ENCODE measurements around the gene ZSWIM6. TPM values are rescaled to one million over a fixed set of nuclear protein-coding genes. Genes with fewer than 3 reads are reported as not detected.

Gene ZSWIM6
- total RNA-seq (2014; rRNA removed; shearing (Covaris generic)) (6.0 and 6.6 TPM in 2 replicates), polyA plus RNA-seq (2016; fragmentation: Nextera tagmentation; extraction: Ambion mirVana) (3.8 and 3.9 TPM in 2 replicates)
- long read RNA-seq, partial matches to known transcripts = 0 of 2 reads
- long read RNA-seq, other reads (novel, unspliced or antisense) = 2 of 2 reads

- peak within 1 kb of the TSS; percentile 97 for H3K4me2 ChIP-seq
- Mint-ChIP-seq H3K9me3 (peaks cover 3% of the 10 kb centered on the region; the same call in 2 of the 3 replicates), H3K4me1 (peaks cover 43% of the 10 kb centered on the region), H3K36me3 (ENCODE audit: low read depth) (peaks cover 3% of the 10 kb centered on the region; the same call in 2 of the 3 replicates), H3K27ac (no peak within 1 kb of the TSS), H3K27me3 (ENCODE audit: insufficient read depth, low read depth, poor library complexity) (peaks cover 59% of the 10 kb centered on the region), H3K4me3 (peak within 1 kb of the TSS; percentile 85)
- ATAC-seq (peak; percentile 50), DNase-seq (ENCODE audit: low spot score) (peak; percentile 99)
- H3K27ac ChIP-seq (ENCODE audit: low read depth) = no peak within 1 kb of the TSS
- TF ChIP-seq CREB1 (CRISPR knock-in tag; IDR thresholded peaks at IDR 0.05; ENCODE audit: low read depth) = peak; percentile 94
- TF ChIP-seq POLR2AphosphoS5 (IDR thresholded peaks at IDR 0.05; ENCODE audit: low read depth) = peak; percentile 89
- TF ChIP-seq NANOG (IDR thresholded peaks at IDR 0.05; ENCODE audit: borderline replicate concordance) = no peak
- TF ChIP-seq ZNF331 (CRISPR knock-in tag; IDR thresholded peaks at IDR 0.05; ENCODE audit: low read depth) = no peak
- TF ChIP-seq EZH2phosphoT487 (IDR thresholded peaks at IDR 0.05; ENCODE audit: unreplicated experiment) = no peak
- H2AFZ ChIP-seq = peak within 1 kb of the TSS; percentile 78
- peaks cover 85% of the 10 kb centered on the region for H3K27me3 ChIP-seq (ENCODE audit: insufficient read depth)
- peak within 1 kb of the TSS; percentile 81 for H3K4me3 ChIP-seq
- H3K9me2 ChIP-seq (ENCODE audit: insufficient read depth) = no peaks in the 10 kb centered on the region
- H3F3A ChIP-seq (replicated peaks; ENCODE audit: low read depth) = 0 out of 2 replicates have a peak, but pooled peaks cover 2% of the 10 kb centered on the region
- no peaks in the 10 kb centered on the region for H3K36me3 ChIP-seq (ENCODE audit: insufficient read depth)
- H3K4me1 ChIP-seq (ENCODE audit: insufficient read depth) = peaks cover 27% of the 10 kb centered on the region
- peaks cover 34% of the 10 kb centered on the region for H4K20me1 ChIP-seq (replicated peaks; ENCODE audit: insufficient read depth)
- H3K79me2 ChIP-seq (replicated peaks; ENCODE audit: insufficient read depth) = peaks cover 29% of the 10 kb centered on the region
These were observed at the start of gene ZSWIM6 for GRCh38 chr5:61331407-61332357. ZSWIM6 (plus strand) TSS chr5:61332258; CDS start chr5:61332273, 15 bp downstream.

DNA sequence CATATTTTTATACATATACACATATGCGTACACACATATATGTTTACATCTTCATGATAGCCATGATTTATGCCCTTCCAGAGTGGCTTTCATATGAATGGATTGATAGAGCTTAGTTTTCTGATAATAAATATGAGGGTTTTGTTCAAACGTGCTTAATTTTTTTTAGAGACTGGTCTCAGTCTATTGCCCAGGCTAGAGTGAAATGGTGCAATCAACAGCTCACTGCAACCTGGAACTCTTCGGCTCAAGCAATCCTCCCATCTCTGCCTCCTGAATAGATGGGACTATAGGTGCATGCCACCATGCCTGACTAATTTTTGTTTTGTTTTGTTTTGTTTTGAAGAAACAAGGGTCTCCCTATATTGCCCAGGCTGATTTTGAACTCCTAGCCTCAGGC is 48.6 kb upstream of the ZSWIM6 start:
- H3K36me3 Mint-ChIP-seq (ENCODE audit: low read depth) = no peaks in the 10 kb centered on the region
- no peaks in the 10 kb centered on the region for H3K27me3 ChIP-seq (ENCODE audit: insufficient read depth)
- no peak for DNase-seq (ENCODE audit: low spot score)
- ATAC-seq = no peak
- H3K36me3 ChIP-seq (ENCODE audit: insufficient read depth) = no peaks in the 10 kb centered on the region
- no peaks in the 10 kb centered on the region for H3F3A ChIP-seq (replicated peaks; ENCODE audit: low read depth)
- no peaks in the 10 kb centered on the region for H3K9me3 Mint-ChIP-seq
- H3K79me2 ChIP-seq (replicated peaks; ENCODE audit: insufficient read depth) = no peaks in the 10 kb centered on the region
- H3K4me1 Mint-ChIP-seq = peaks cover 3% of the 10 kb centered on the region; the same call in 1 of the 3 replicates
- H3K27ac Mint-ChIP-seq = no peak overlapping the region
- H3K27ac ChIP-seq (ENCODE audit: low read depth) = no peak overlapping the region
- H3K4me3 ChIP-seq = no peak overlapping the region
- H3K27me3 Mint-ChIP-seq (ENCODE audit: insufficient read depth, low read depth, poor library complexity) = no peaks in the 10 kb centered on the region
- H3K4me1 ChIP-seq (ENCODE audit: insufficient read depth) = no peaks in the 10 kb centered on the region
- no peak overlapping the region for H3K4me3 Mint-ChIP-seq
- H3K4me2 ChIP-seq = no peak overlapping the region
- no peaks in the 10 kb centered on the region for H4K20me1 ChIP-seq (replicated peaks; ENCODE audit: insufficient read depth)
- no peak overlapping the region for H2AFZ ChIP-seq
- H3K9me2 ChIP-seq (ENCODE audit: insufficient read depth) = no peaks in the 10 kb centered on the region
- TF ChIP-seq, protein P1, sequence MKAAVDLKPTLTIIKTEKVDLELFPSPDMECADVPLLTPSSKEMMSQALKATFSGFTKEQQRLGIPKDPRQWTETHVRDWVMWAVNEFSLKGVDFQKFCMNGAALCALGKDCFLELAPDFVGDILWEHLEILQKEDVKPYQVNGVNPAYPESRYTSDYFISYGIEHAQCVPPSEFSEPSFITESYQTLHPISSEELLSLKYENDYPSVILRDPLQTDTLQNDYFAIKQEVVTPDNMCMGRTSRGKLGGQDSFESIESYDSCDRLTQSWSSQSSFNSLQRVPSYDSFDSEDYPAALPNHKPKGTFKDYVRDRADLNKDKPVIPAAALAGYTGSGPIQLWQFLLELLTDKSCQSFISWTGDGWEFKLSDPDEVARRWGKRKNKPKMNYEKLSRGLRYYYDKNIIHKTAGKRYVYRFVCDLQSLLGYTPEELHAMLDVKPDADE (IDR thresholded peaks at IDR 0.05) = no peak
- no peak for TF ChIP-seq NANOG (IDR thresholded peaks at IDR 0.05; ENCODE audit: borderline replicate concordance)
- TF ChIP-seq POLR2AphosphoS5 (IDR thresholded peaks at IDR 0.05; ENCODE audit: low read depth) = no peak
- TF ChIP-seq EZH2 (IDR thresholded peaks at IDR 0.05; ENCODE audit: low read depth, unreplicated experiment) = no peak
- TF ChIP-seq, protein P2, sequence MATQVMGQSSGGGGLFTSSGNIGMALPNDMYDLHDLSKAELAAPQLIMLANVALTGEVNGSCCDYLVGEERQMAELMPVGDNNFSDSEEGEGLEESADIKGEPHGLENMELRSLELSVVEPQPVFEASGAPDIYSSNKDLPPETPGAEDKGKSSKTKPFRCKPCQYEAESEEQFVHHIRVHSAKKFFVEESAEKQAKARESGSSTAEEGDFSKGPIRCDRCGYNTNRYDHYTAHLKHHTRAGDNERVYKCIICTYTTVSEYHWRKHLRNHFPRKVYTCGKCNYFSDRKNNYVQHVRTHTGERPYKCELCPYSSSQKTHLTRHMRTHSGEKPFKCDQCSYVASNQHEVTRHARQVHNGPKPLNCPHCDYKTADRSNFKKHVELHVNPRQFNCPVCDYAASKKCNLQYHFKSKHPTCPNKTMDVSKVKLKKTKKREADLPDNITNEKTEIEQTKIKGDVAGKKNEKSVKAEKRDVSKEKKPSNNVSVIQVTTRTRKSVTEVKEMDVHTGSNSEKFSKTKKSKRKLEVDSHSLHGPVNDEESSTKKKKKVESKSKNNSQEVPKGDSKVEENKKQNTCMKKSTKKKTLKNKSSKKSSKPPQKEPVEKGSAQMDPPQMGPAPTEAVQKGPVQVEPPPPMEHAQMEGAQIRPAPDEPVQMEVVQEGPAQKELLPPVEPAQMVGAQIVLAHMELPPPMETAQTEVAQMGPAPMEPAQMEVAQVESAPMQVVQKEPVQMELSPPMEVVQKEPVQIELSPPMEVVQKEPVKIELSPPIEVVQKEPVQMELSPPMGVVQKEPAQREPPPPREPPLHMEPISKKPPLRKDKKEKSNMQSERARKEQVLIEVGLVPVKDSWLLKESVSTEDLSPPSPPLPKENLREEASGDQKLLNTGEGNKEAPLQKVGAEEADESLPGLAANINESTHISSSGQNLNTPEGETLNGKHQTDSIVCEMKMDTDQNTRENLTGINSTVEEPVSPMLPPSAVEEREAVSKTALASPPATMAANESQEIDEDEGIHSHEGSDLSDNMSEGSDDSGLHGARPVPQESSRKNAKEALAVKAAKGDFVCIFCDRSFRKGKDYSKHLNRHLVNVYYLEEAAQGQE (IDR thresholded peaks at IDR 0.05; ENCODE audit: unreplicated experiment) = no peak
- TF ChIP-seq, protein P3, sequence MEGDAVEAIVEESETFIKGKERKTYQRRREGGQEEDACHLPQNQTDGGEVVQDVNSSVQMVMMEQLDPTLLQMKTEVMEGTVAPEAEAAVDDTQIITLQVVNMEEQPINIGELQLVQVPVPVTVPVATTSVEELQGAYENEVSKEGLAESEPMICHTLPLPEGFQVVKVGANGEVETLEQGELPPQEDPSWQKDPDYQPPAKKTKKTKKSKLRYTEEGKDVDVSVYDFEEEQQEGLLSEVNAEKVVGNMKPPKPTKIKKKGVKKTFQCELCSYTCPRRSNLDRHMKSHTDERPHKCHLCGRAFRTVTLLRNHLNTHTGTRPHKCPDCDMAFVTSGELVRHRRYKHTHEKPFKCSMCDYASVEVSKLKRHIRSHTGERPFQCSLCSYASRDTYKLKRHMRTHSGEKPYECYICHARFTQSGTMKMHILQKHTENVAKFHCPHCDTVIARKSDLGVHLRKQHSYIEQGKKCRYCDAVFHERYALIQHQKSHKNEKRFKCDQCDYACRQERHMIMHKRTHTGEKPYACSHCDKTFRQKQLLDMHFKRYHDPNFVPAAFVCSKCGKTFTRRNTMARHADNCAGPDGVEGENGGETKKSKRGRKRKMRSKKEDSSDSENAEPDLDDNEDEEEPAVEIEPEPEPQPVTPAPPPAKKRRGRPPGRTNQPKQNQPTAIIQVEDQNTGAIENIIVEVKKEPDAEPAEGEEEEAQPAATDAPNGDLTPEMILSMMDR (conservative IDR thresholded peaks at IDR 0.05; ENCODE audit: low read depth in 2 of 2) = no peak
- TF ChIP-seq CREB1 (CRISPR knock-in tag; IDR thresholded peaks at IDR 0.05; ENCODE audit: low read depth) = no peak
- TF ChIP-seq JUNB (IDR thresholded peaks at IDR 0.05; ENCODE audit: unreplicated experiment) = no peak
- no peak for TF ChIP-seq ZNF114 (CRISPR knock-in tag; IDR thresholded peaks at IDR 0.05)
- no peak for TF ChIP-seq STAT1 (IDR thresholded peaks at IDR 0.05; ENCODE audit: unreplicated experiment)
- no peak for TF ChIP-seq EZH2phosphoT487 (IDR thresholded peaks at IDR 0.05; ENCODE audit: unreplicated experiment)
- TF ChIP-seq ZNF331 (CRISPR knock-in tag; IDR thresholded peaks at IDR 0.05; ENCODE audit: low read depth) = no peak

Measured in GM23338 (cell line).